ENCODE measurements around the gene C1orf185. TPM values are rescaled to one million over a fixed set of nuclear protein-coding genes. Genes with fewer than 3 reads are reported as not detected.

The C1orf185 gene
- total and polyA plus RNA-seq, 9 of the 15 experiments (the other 6 are each of a cell fraction or from before 2014, with no cell fraction given): not detected

DNA sequence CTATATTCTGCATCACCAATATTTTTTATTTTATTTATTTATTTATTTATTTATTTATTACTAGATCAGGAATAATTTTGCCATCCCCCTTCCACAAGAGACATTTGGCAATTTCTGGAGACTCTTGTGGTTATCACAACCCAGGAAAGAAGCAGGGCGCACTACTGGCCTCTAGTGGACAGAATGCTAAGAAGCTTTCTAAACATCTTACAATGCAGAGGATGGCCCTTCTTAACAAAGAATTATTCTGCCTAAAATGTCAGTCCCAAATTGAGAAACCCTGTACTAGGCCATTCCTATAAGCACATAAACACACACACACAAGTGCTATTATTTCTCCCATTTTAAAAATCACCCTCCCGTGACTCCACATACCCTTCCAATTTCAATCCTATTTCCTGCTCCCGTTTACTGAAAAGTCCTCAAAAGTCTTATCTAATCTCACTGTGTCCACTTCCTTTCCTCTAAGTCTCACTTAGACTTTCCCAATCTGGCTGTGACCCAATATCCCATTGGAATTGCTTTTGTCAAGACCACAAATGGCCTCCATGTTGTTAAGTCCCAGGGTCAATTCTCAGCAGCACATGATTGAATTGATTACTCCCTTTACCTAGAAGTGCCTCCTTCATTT is 90.3 kb downstream of the C1orf185 start (continued):
- TF ChIP-seq PHF21A (IDR thresholded peaks at IDR 0.05; ENCODE audit: borderline replicate concordance, low read depth) (no peak), CHD1 (IDR thresholded peaks at IDR 0.05; ENCODE audit: low read length) (no peak), U2AF2 (optimal IDR thresholded peaks at IDR 0.05; ENCODE audit: low read depth, low read length) (no peak), THRAP3 (IDR thresholded peaks at IDR 0.05; ENCODE audit: borderline replicate concordance) (no peak), TAL1 (IDR thresholded peaks at IDR 0.05) (no peak), SREBF1 (IDR thresholded peaks at IDR 0.05; ENCODE audit: borderline replicate concordance, low read depth, low read length) (no peak), TEAD1 (CRISPR knock-in tag; IDR thresholded peaks at IDR 0.05) (peak; percentile 96), TEAD2 (tag; IDR thresholded peaks at IDR 0.05) (peak; percentile 96), TCFL5 (CRISPR knock-in tag; conservative IDR thresholded peaks at IDR 0.05) (no peak), KDM1A (IDR thresholded peaks at IDR 0.05) (no peak), ATF6 (CRISPR knock-in tag; IDR thresholded peaks at IDR 0.05) (no peak), KDM4B (IDR thresholded peaks at IDR 0.05; ENCODE audit: borderline replicate concordance in 2 of 2, low read depth in 1 of 2) (no peak)
- TF ChIP-seq, protein P1, sequence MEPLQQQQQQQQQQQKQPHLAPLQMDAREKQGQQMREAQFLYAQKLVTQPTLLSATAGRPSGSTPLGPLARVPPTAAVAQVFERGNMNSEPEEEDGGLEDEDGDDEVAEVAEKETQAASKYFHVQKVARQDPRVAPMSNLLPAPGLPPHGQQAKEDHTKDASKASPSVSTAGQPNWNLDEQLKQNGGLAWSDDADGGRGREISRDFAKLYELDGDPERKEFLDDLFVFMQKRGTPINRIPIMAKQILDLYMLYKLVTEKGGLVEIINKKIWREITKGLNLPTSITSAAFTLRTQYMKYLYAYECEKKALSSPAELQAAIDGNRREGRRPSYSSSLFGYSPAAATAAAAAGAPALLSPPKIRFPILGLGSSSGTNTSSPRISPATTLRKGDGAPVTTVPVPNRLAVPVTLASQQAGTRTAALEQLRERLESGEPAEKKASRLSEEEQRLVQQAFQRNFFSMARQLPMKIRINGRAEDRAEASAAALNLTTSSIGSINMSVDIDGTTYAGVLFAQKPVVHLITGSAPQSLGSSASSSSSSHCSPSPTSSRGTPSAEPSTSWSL (CRISPR knock-in tag; IDR thresholded peaks at IDR 0.05; ENCODE audit: borderline replicate concordance): no peak
- TF ChIP-seq, protein P2, sequence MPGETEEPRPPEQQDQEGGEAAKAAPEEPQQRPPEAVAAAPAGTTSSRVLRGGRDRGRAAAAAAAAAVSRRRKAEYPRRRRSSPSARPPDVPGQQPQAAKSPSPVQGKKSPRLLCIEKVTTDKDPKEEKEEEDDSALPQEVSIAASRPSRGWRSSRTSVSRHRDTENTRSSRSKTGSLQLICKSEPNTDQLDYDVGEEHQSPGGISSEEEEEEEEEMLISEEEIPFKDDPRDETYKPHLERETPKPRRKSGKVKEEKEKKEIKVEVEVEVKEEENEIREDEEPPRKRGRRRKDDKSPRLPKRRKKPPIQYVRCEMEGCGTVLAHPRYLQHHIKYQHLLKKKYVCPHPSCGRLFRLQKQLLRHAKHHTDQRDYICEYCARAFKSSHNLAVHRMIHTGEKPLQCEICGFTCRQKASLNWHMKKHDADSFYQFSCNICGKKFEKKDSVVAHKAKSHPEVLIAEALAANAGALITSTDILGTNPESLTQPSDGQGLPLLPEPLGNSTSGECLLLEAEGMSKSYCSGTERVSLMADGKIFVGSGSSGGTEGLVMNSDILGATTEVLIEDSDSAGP (CRISPR knock-in tag; IDR thresholded peaks at IDR 0.05): no peak
- TF ChIP-seq, protein P3, sequence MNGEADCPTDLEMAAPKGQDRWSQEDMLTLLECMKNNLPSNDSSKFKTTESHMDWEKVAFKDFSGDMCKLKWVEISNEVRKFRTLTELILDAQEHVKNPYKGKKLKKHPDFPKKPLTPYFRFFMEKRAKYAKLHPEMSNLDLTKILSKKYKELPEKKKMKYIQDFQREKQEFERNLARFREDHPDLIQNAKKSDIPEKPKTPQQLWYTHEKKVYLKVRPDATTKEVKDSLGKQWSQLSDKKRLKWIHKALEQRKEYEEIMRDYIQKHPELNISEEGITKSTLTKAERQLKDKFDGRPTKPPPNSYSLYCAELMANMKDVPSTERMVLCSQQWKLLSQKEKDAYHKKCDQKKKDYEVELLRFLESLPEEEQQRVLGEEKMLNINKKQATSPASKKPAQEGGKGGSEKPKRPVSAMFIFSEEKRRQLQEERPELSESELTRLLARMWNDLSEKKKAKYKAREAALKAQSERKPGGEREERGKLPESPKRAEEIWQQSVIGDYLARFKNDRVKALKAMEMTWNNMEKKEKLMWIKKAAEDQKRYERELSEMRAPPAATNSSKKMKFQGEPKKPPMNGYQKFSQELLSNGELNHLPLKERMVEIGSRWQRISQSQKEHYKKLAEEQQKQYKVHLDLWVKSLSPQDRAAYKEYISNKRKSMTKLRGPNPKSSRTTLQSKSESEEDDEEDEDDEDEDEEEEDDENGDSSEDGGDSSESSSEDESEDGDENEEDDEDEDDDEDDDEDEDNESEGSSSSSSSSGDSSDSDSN (IDR thresholded peaks at IDR 0.05; ENCODE audit: borderline replicate concordance in 1 of 2, low read depth in 2 of 2, low read length in 2 of 2): no peak
- TF ChIP-seq, protein P4, sequence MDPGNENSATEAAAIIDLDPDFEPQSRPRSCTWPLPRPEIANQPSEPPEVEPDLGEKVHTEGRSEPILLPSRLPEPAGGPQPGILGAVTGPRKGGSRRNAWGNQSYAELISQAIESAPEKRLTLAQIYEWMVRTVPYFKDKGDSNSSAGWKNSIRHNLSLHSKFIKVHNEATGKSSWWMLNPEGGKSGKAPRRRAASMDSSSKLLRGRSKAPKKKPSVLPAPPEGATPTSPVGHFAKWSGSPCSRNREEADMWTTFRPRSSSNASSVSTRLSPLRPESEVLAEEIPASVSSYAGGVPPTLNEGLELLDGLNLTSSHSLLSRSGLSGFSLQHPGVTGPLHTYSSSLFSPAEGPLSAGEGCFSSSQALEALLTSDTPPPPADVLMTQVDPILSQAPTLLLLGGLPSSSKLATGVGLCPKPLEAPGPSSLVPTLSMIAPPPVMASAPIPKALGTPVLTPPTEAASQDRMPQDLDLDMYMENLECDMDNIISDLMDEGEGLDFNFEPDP (CRISPR knock-in tag; IDR thresholded peaks at IDR 0.05): no peak
- TF ChIP-seq, protein P5, sequence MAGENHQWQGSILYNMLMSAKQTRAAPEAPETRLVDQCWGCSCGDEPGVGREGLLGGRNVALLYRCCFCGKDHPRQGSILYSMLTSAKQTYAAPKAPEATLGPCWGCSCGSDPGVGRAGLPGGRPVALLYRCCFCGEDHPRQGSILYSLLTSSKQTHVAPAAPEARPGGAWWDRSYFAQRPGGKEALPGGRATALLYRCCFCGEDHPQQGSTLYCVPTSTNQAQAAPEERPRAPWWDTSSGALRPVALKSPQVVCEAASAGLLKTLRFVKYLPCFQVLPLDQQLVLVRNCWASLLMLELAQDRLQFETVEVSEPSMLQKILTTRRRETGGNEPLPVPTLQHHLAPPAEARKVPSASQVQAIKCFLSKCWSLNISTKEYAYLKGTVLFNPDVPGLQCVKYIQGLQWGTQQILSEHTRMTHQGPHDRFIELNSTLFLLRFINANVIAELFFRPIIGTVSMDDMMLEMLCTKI (IDR thresholded peaks at IDR 0.05; ENCODE audit: partially characterized antibody): no peak

Measured in K562 (cell line).